BE2C (cell line): ENCODE results near the gene ANLN.
"Not testable (repeated sequence)": the region's sequence is repeated elsewhere in the genome, so short reads cannot be mapped to it uniquely, and the experiment has no call there.

ENCODE experiments used
- DNase-seq: peaks from one replicate; pipeline ENCODE4 v3.0.0-alpha.2; 2020
- H3K27me3 ChIP-seq: fragments of 250-450 bp; sonication (Bioruptor Pico); 2 replicates; pipeline ENCODE4 v1.5.1; 2020; ENCODE audit warnings: mild to moderate bottlenecking
- H3K36me3 ChIP-seq: fragments of 250-450 bp; sonication (Bioruptor Pico); 2 replicates; pipeline ENCODE4 v1.5.1; 2020; ENCODE audit warnings: mild to moderate bottlenecking
- H3K4me1 ChIP-seq: fragments of 250-450 bp; sonication (Bioruptor Pico); 2 replicates; pipeline ENCODE4 v1.5.1; 2020
- H3K4me3 ChIP-seq: 2 replicates; pipeline ENCODE4 v1.5.1; 2011; ENCODE audit warnings: low read depth, low read length
- H3K9me3 ChIP-seq: fragments of 250-450 bp; sonication (Bioruptor Pico); 2 replicates; pipeline ENCODE4 v1.5.1; 2020
- CTCF ChIP-seq: IDR thresholded peaks from 2 replicates; pipeline ENCODE4 v1.5.1; 2012; ENCODE audit warnings: mild to moderate bottlenecking, low read depth, low read length

Gene ANLN

GRCh38 chr7:36368496-36368895, 21.2 kb upstream of the ANLN start:
- Histone ChIP-seq H3K9me3 (no peaks in the 10 kb centered on the region), H3K4me1 (peaks cover 4% of the 10 kb centered on the region; the same call in 1 of the 2 replicates), H3K4me3 (no peak overlapping the region), H3K27me3 (no peaks in the 10 kb centered on the region), H3K36me3 (no peaks in the 10 kb centered on the region)
- TF ChIP-seq CTCF = no peak
- no peak for DNase-seq

GRCh38 chr7:36369171-36369570, 20.5 kb upstream of the ANLN start:
- Histone ChIP-seq H3K4me1 (peaks cover 4% of the 10 kb centered on the region; the same call in 1 of the 2 replicates), H3K9me3 (no peaks in the 10 kb centered on the region), H3K4me3 (no peak overlapping the region), H3K27me3 (no peaks in the 10 kb centered on the region), H3K36me3 (no peaks in the 10 kb centered on the region)
- no peak for DNase-seq
- TF ChIP-seq CTCF = no peak

GRCh38 chr7:36370046-36370445, 19.6 kb upstream of the ANLN start:
- no peak for TF ChIP-seq CTCF
- Histone ChIP-seq H3K9me3 (no peaks in the 10 kb centered on the region), H3K27me3 (no peaks in the 10 kb centered on the region), H3K4me1 (peaks cover 4% of the 10 kb centered on the region; the same call in 1 of the 2 replicates), H3K36me3 (no peaks in the 10 kb centered on the region), H3K4me3 (no peak overlapping the region)
- no peak for DNase-seq

- Histone ChIP-seq H3K4me3 (no peak overlapping the region), H3K9me3 (no peaks in the 10 kb centered on the region), H3K27me3 (no peaks in the 10 kb centered on the region), H3K4me1 (peaks cover 4% of the 10 kb centered on the region; the same call in 1 of the 2 replicates), H3K36me3 (no peaks in the 10 kb centered on the region)
- peak; percentile 35 for DNase-seq
- no peak for TF ChIP-seq CTCF
Observed at GRCh38 chr7:36372156-36372555, 17.5 kb upstream of the ANLN start.

GRCh38 chr7:36378555-36378954, 11.1 kb upstream of the ANLN start:
- H3K4me1 ChIP-seq, H3K27me3 ChIP-seq, H3K9me3 ChIP-seq, H3K4me3 ChIP-seq, H3K36me3 ChIP-seq, DNase-seq: not testable (repeated sequence)

DNA sequence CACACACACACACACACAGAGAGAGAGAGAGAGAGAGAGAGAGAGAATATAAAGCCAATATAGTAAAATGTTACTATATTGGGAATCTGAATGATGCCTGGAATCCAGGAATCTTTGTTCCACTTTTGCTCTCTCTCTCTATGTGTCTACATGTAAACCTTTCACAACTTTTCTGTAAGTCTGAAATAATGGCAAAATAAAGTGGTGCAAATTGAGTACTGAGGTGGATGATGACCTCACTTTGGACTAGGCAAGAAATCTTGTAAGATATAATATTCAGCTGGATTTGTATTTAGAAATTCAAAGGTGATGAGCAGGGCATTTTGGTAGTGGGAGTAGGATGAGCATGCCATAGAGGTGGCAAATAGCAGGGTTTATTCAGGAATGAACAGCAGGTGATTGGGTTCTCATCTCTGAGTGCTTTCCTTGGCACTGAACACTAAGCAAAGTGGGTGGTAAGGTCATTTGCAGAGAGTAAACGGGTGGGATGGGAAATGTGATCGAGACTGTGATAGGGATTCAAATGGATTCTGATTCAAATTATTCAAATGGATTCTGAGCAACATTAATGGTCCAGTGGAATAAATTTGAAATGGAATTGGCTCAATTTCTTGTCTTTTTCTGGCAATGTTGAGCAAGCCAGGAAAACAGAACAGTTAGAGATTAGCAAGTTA, 9.7 kb upstream of the ANLN start:
- no peak overlapping the region for H3K4me3 ChIP-seq
- no peaks in the 10 kb centered on the region for H3K27me3 ChIP-seq
- DNase-seq = no peak

More for the DNA sequence above, 9.7 kb upstream of the ANLN start:
- Histone ChIP-seq H3K9me3 (no peaks in the 10 kb centered on the region; the same call in 1 of the 2 replicates), H3K36me3 (no peaks in the 10 kb centered on the region), H3K4me1 (no peaks in the 10 kb centered on the region)
- TF ChIP-seq CTCF = no peak
